Peyer's patch (tissue), 4 donors: ENCODE data around the gene DLGAP1.

ENCODE experiments used
- POLR2A ChIP-seq, 2 donors: fragments of 450-650 bp; IDR thresholded peaks; one replicate each; pipeline ENCODE4 v1.5.1; 2017; ENCODE audit warnings: antibody characterized with exemption in 2 of 2, mild to moderate bottlenecking in 2 of 2, moderate library complexity in 2 of 2
- TF ChIP-seq, protein P1 (sequence below), 6 experiments: fragments of 450-650 bp in 4 of 6; fragments of 200-600 bp in 2 of 6; sonication (generic) in 1 of 6; IDR thresholded peaks; one replicate each; pipeline ENCODE4 v1.5.1; 2017 to 2019; ENCODE audit warnings: antibody characterized with exemption in 6 of 6, mild to moderate bottlenecking in 3 of 6, moderate library complexity in 1 of 6

GRCh38 chr18:3663870-3664512 lies 791.1 kb downstream of the DLGAP1 start:
- TF ChIP-seq POLR2A (IDR thresholded peaks at IDR 0.05), result no peak
- TF ChIP-seq, protein P1, sequence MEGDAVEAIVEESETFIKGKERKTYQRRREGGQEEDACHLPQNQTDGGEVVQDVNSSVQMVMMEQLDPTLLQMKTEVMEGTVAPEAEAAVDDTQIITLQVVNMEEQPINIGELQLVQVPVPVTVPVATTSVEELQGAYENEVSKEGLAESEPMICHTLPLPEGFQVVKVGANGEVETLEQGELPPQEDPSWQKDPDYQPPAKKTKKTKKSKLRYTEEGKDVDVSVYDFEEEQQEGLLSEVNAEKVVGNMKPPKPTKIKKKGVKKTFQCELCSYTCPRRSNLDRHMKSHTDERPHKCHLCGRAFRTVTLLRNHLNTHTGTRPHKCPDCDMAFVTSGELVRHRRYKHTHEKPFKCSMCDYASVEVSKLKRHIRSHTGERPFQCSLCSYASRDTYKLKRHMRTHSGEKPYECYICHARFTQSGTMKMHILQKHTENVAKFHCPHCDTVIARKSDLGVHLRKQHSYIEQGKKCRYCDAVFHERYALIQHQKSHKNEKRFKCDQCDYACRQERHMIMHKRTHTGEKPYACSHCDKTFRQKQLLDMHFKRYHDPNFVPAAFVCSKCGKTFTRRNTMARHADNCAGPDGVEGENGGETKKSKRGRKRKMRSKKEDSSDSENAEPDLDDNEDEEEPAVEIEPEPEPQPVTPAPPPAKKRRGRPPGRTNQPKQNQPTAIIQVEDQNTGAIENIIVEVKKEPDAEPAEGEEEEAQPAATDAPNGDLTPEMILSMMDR (IDR thresholded peaks at IDR 0.05), result no peak
